MM.1S (cell line): Measurements from ENCODE around the gene TNFRSF12A.
"Not testable (repeated sequence)": the region's sequence is repeated elsewhere in the genome, so short reads cannot be mapped to it uniquely, and the experiment has no call there.

Source experiments
- DNase-seq: peaks from one replicate; pipeline ENCODE4 v3.0.0-alpha.2; 2015
- H2AFZ ChIP-seq: fragments of 300-600 bp; sonication (generic); 2 replicates; pipeline ENCODE4 v1.6.0; 2016; ENCODE audit warnings: antibody characterized with exemption, low read length
- H3F3A ChIP-seq: fragments of 300-600 bp; sonication (generic); 2 replicates; pipeline ENCODE4 v1.6.1; 2016; ENCODE audit warnings: mild to moderate bottlenecking, antibody characterized with exemption, low read length, moderate library complexity, mixed read lengths; ENCODE audit not compliant: insufficient read depth
- H3K27ac ChIP-seq: fragments of 300-600 bp; sonication (generic); 2 replicates; pipeline ENCODE4 v1.5.1; 2016; ENCODE audit warnings: mild to moderate bottlenecking, low read length
- H3K27me3 ChIP-seq: fragments of 300-600 bp; sonication (generic); replicated peaks from 2 replicates; pipeline ENCODE4 v1.6.0; 2016; ENCODE audit warnings: low read length; ENCODE audit not compliant: insufficient read depth
- H3K36me3 ChIP-seq: fragments of 300-600 bp; sonication (generic); replicated peaks from 2 replicates; pipeline ENCODE4 v1.6.1; 2016; ENCODE audit warnings: mild to moderate bottlenecking, low read length, mixed read lengths; ENCODE audit not compliant: insufficient read depth
- H3K4me1 ChIP-seq: fragments of 300-600 bp; sonication (generic); 2 replicates; pipeline ENCODE4 v1.6.1; 2016; ENCODE audit warnings: low read length, mixed read lengths
- H3K4me2 ChIP-seq: fragments of 300-600 bp; sonication (generic); 2 replicates; pipeline ENCODE4 v1.6.0; 2016; ENCODE audit warnings: low read depth, low read length
- H3K4me3 ChIP-seq: fragments of 300-600 bp; sonication (generic); 2 replicates; pipeline ENCODE4 v1.5.1; 2016; ENCODE audit warnings: low read length, mixed read lengths
- H3K79me2 ChIP-seq: fragments of 300-600 bp; sonication (generic); 2 replicates; pipeline ENCODE4 v1.6.1; 2016; ENCODE audit warnings: mixed run types, low read length, mixed read lengths
- H3K9ac ChIP-seq: fragments of 300-600 bp; sonication (generic); 2 replicates; pipeline ENCODE4 v1.6.1; 2016; ENCODE audit warnings: low read length, mixed read lengths
- H3K9me2 ChIP-seq: fragments of 300-600 bp; sonication (generic); replicated peaks from 2 replicates; pipeline ENCODE4 v1.6.1; 2016; ENCODE audit warnings: mild to moderate bottlenecking, low read length, mixed read lengths; ENCODE audit not compliant: insufficient read depth
- H3K9me3 ChIP-seq: fragments of 300-600 bp; sonication (generic); replicated peaks from 2 replicates; pipeline ENCODE4 v1.6.1; 2016; ENCODE audit warnings: mild to moderate bottlenecking, low read length, mixed read lengths; ENCODE audit not compliant: insufficient read depth
- H4K20me1 ChIP-seq: fragments of 300-600 bp; sonication (generic); 2 replicates; pipeline ENCODE4 v1.6.1; 2016; ENCODE audit warnings: mild to moderate bottlenecking, low read length, moderate library complexity, mixed read lengths; ENCODE audit not compliant: insufficient read depth
- EZH2 ChIP-seq: fragments of 300-600 bp; sonication (generic); optimal IDR thresholded peaks from 2 replicates; pipeline ENCODE3; 2017; ENCODE audit warnings: low read depth, mild to moderate bottlenecking, antibody characterized with exemption, low read length, mixed read lengths
- EZH2phosphoT487 ChIP-seq: fragments of 300-600 bp; sonication (generic); IDR thresholded peaks from 2 replicates; pipeline ENCODE4 v1.6.1; 2018; ENCODE audit warnings: antibody characterized with exemption, low read length
- TF ChIP-seq, protein P1 (sequence below): fragments of 300-600 bp; sonication (generic); IDR thresholded peaks from 2 replicates; pipeline ENCODE4 v1.5.1; 2016; ENCODE audit warnings: antibody characterized with exemption, low read length, mixed read lengths

TNFRSF12A gene

DNA sequence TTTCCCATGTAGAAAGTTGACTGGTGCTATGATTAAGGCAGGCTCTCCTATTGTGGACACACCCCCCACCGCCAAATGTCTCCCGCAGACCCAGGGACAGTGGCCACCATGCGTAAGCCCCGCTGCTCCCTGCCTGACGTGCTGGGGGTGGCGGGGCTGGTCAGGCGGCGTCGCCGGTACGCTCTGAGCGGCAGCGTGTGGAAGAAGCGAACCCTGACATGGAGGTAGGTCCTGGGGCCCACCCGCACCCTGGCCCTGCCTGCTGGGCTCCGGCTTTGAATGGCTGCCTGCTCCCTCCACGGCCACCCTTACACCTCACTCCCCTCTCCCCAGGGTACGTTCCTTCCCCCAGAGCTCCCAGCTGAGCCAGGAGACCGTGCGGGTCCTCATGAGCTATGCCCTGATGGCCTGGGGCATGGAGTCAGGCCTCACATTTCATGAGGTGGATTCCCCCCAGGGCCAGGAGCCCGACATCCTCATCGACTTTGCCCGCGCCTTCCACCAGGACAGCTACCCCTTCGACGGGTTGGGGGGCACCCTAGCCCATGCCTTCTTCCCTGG, 29.8 kb downstream of the TNFRSF12A start:
- no peak overlapping the region for H2AFZ ChIP-seq
- H3K9ac ChIP-seq: no peak overlapping the region
- H3K36me3 ChIP-seq: no peaks in the 10 kb centered on the region
- H3K79me2 ChIP-seq: no peaks in the 10 kb centered on the region
- no peak overlapping the region for H3K27ac ChIP-seq
- H4K20me1 ChIP-seq: no peaks in the 10 kb centered on the region
- no peaks in the 10 kb centered on the region for H3K9me2 ChIP-seq
- no peaks in the 10 kb centered on the region for H3K9me3 ChIP-seq
- 0 out of 2 replicates have a peak, but pooled peaks cover 5% of the 10 kb centered on the region for H3K4me1 ChIP-seq
- H3K27me3 ChIP-seq: peaks cover 72% of the 10 kb centered on the region
- TF ChIP-seq EZH2: no peak
- no peak overlapping the region for H3K4me3 ChIP-seq
- no peaks in the 10 kb centered on the region for H3F3A ChIP-seq
- DNase-seq: no peak
- no peak overlapping the region for H3K4me2 ChIP-seq

DNA sequence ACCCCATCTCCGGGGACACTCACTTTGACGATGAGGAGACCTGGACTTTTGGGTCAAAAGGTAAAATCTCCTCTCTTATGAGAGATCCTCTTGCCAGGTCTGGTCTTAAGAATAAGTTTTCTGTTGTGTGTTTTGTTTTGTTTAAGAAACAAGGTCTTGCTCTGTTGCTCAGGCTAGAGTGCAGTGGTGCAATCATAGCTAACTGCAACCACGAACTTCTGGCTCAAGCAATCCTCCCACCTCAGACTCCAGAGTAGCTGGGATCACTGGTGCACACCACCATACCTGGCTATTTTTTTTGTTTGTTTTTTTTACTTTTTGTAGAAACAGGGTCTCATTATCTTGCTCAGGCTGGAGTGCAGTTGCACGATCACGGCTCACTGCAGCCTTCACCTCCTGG, 30.3 kb downstream of the TNFRSF12A start:
- Histone ChIP-seq H3K4me2 (no peak overlapping the region), H3K9me2 (no peaks in the 10 kb centered on the region), H3K4me1 (0 out of 2 replicates have a peak, but pooled peaks cover 5% of the 10 kb centered on the region), H3K9me3 (no peaks in the 10 kb centered on the region), H3K27ac (no peak overlapping the region), H3K79me2 (no peaks in the 10 kb centered on the region), H3K27me3 (peaks cover 72% of the 10 kb centered on the region), H3K9ac (no peak overlapping the region), H2AFZ (no peak overlapping the region), H3F3A (no peaks in the 10 kb centered on the region), H4K20me1 (no peaks in the 10 kb centered on the region), H3K4me3 (no peak overlapping the region), H3K36me3 (no peaks in the 10 kb centered on the region)
- TF ChIP-seq EZH2 (no peak), EZH2phosphoT487 (no peak)
- TF ChIP-seq, protein P1, sequence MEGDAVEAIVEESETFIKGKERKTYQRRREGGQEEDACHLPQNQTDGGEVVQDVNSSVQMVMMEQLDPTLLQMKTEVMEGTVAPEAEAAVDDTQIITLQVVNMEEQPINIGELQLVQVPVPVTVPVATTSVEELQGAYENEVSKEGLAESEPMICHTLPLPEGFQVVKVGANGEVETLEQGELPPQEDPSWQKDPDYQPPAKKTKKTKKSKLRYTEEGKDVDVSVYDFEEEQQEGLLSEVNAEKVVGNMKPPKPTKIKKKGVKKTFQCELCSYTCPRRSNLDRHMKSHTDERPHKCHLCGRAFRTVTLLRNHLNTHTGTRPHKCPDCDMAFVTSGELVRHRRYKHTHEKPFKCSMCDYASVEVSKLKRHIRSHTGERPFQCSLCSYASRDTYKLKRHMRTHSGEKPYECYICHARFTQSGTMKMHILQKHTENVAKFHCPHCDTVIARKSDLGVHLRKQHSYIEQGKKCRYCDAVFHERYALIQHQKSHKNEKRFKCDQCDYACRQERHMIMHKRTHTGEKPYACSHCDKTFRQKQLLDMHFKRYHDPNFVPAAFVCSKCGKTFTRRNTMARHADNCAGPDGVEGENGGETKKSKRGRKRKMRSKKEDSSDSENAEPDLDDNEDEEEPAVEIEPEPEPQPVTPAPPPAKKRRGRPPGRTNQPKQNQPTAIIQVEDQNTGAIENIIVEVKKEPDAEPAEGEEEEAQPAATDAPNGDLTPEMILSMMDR: no peak
- DNase-seq: no peak

DNA sequence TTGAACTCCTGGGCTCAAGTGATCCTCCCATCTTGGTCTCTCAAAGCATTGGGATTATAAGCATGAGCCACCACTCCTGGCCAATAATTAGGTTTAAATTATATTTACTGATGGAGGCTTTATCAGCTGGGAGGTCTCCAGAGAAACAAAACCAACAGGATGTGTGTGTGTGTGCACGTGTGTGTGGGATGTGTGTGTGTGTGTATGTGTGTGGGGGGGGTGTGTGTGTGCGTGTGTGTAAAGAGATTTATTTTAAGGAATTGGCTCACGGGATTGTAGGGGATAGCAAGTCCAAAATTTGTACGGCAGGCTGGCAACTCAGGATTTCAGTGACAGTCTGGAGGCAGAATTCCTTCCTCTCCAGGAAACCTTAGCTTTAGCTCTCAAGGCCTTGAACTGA, 30.8 kb downstream of the TNFRSF12A start:
- Histone ChIP-seq H3K9me3 (no peaks in the 10 kb centered on the region), H3K9me2 (no peaks in the 10 kb centered on the region), H2AFZ (no peak overlapping the region), H3F3A (no peaks in the 10 kb centered on the region), H3K4me2 (no peak overlapping the region), H3K4me1 (0 out of 2 replicates have a peak, but pooled peaks cover 1% of the 10 kb centered on the region), H3K27me3 (peaks cover 69% of the 10 kb centered on the region), H3K27ac (no peak overlapping the region), H4K20me1 (no peaks in the 10 kb centered on the region), H3K4me3 (no peak overlapping the region), H3K36me3 (no peaks in the 10 kb centered on the region), H3K79me2 (no peaks in the 10 kb centered on the region), H3K9ac (no peak overlapping the region)
- no peak for DNase-seq
- TF ChIP-seq, protein P1: no peak

DNA sequence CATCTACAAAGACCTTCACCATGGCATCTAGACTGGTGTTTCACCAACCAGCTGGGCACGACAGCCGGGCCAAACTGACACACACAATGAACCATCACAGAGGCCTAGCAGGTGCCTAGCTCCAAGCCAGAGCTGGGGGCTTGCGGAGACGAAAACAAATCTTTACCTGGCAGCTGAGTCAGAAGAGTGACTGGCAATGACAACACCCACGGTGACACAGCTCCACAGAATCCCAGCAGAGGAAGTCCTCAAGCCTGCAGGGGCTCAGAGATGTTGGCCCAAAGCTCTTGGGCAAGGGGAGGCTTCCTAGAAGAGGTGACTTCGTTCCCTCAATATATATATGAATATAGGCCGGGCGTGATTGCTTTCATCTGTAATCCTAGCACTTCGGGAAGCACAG, 31.3 kb downstream of the TNFRSF12A start:
- Histone ChIP-seq H3K36me3 (no peaks in the 10 kb centered on the region), H3F3A (no peaks in the 10 kb centered on the region), H3K9me2 (no peaks in the 10 kb centered on the region), H3K79me2 (no peaks in the 10 kb centered on the region), H4K20me1 (no peaks in the 10 kb centered on the region), H3K4me3 (no peak overlapping the region), H3K4me1 (no peaks in the 10 kb centered on the region), H3K9me3 (no peaks in the 10 kb centered on the region), H3K4me2 (no peak overlapping the region), H3K9ac (no peak overlapping the region), H3K27ac (no peak overlapping the region), H3K27me3 (peaks cover 69% of the 10 kb centered on the region), H2AFZ (no peak overlapping the region)
- no peak for DNase-seq
- no peak for TF ChIP-seq EZH2
- TF ChIP-seq, protein P1: no peak
- no peak for TF ChIP-seq EZH2phosphoT487

DNA sequence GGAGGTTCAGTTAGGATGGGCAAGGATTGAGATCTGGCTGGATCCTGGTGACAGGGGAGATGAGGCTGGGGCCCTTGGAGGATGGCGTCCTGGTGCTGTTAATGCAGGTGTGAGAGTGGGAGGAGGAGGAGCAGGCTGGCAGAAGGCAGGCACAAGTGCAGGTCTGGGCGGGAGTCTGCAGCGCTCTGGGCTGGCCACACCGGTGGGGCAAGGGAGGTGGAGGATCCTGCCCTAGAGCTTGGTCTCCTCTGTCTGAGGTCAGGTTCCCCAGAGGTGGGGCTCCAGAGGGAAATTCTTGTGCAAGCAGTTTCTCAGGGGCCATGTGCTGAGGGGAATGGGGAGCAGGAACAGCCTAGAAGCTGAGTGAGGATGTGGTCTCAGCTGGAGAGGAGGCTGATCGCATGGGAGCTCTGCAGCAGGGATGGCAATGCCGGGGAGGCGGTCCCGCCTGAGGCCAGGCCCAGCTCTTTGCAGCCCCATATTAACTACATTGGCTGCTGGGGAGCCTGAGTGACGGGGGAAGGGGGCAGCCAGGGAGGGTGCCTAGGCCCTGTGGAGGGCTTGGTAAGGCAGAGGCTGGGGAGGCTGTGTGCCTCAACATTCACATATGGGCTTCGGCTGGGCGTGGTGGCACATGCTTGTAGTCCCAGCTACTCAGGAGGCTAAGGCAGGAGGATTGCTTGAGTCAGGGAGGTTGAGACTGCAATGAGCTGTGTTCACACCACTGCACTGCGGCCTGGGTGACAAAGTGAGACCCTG, 32.6 kb downstream of the TNFRSF12A start:
- DNase-seq, H3K27ac ChIP-seq, H3K9ac ChIP-seq, H3K4me2 ChIP-seq, H2AFZ ChIP-seq, H3K9me2 ChIP-seq, H3K4me3 ChIP-seq, H3K36me3 ChIP-seq, H3K4me1 ChIP-seq, H3K9me3 ChIP-seq, H3K79me2 ChIP-seq, H3F3A ChIP-seq, H4K20me1 ChIP-seq: not testable (repeated sequence)
- H3K27me3 ChIP-seq: peaks cover 68% of the 10 kb centered on the region
